ENCODE results near the gene ZNF154. TPM values are rescaled to one million over a fixed set of nuclear protein-coding genes. Genes with fewer than 3 reads are reported as not detected.

ZNF154 gene
- total RNA-seq, 1 donor from 2014 or later: 4.8 TPM

DNA sequence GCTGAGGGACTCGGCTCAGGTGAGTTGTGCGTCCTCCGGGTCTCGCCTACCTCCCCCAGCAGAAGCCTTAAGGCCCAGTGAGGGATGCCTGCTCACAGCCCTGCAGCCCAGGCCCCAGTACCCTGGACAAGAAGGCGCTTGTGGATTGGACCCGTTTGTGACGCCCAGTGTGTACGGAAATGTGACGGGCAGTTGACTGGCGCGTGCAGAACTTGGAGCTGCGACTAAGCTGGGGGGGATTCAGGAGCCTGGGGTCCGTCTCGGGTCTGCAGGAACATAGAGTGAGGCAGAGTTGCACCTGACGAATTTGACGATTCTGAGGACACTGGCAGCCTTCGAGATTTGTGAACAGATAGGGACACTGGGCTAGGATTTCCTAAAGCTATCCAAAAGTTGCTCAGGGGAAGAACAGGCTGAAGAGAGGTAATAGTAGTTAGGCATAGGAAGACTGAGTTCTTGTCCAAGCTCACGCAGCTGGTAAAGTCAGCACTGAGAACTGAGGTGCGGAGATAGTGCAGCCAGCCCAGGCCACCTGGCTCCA lies 26.7 kb downstream of the ZNF154 start:
- DNase-seq (ENCODE audit: low spot score): no peak

DNA sequence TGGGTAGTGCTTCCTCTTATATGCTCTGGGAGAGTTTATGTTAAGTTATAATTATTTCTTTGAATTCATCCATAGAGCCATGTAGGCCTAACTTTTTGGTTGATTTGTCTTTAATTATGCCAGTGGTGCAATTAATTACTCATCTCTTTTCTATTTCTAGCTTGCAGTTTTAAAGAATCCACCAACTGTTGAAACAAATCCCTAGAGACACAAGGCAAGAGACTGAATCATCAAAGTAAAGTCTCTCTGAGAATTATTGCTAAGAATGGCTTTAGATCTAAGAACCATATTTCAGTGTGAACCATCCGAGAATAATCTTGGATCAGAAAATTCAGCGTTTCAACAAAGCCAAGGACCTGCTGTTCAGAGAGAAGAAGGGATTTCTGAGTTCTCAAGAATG lies 33.1 kb downstream of the ZNF154 start:
- DNase-seq (ENCODE audit: low spot score): no peak

DNA sequence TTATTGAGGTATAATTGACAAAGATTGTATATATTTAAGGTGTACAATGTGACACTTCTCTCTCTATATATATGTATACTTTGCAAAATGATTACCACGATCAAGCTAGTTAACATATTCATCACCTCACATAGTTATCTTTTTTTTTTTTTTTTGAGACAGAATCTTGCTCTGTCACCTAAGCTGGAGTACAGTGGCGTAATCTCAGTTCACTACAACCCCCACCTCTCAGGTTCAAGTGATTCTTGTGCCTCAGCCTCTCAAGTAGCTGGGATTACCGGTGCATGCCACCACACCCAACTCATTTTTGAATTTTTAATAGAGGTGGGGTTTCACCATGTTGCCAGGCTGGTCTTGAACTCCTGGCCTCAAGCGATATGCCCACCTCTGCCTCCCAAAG lies 36.5 kb downstream of the ZNF154 start:
- DNase-seq (ENCODE audit: low spot score): no peak

DNA sequence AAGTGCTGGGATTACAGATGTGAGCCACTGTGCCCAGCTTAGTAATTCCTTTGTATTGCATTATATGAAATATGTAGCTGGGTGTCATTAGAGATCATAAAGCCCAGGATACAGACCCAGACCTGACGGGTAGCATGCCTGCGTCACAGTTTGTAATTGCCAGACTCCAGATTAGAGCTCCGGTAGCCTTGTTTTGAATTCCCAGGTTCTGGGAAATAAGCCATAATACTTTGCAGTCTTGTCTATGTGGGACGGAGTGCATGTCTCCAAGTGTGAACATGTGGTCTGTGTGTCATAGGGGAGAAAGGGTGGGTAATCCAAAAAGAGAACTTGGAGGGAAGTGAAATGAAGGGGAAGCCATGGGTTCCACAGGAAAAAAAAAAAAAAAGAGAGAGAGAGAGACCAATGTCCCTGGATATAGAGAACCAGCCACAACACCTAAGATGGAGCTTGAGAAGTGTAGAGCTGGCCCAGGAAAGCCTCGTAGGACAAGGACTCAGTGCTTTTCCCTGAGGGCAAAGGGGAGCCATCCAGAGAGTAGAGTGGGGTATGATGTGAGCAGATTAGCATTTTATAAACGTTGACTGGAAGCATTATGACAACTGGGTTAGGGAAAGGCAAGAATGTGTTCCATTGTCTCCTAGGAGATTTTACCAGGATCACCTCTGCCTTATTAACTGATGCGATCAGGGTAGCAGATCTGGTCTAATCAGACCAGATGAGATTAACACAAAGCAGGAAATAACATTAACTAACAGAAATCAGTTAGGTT lies 37.7 kb downstream of the ZNF154 start:
- DNase-seq (ENCODE audit: low spot score): no peak

DNA sequence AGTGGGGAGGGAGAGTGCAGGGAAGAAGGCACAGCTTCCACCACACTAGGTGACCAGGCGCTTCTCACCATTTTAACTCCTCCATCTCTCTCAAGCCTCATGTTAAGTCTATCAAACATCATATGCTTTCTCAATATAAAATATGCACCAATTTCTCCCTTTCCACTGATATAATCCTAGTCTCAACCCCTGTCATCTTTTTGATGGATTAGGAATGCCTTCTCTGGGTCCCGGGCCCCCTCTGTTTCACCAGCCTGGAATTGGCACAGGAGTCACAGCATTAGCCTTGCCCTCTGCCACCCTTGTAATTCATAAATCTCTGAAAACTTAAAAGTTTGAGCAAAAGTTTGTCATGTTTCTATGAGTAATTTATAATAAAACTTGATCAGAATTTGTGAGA lies 40.4 kb downstream of the ZNF154 start, which contains the start of gene ZSCAN4:
Gene ZSCAN4 (plus strand): TSS at position 301 of the 400 bp plus-strand sequence. CDS start 7,211 bp downstream, outside the sequence.
- no peak for DNase-seq (ENCODE audit: low spot score)

DNA sequence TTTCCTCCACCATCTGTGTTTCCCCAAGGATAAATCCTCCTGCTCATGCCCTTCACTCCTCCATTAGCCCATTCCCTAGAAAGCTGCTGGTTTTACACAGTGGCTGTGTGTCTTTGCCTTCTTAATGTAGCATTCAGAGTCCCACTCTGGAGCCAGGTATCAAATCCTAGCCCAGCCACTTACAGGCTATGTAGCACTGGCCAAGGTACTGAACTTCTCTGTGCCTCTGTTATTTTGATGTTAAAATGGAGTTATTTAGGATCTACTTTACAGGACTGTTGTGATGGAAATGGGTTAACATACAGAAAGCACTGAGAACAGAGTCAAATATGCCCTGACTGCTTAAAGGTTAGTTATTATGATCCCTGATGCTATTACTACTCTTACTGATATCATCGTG lies 41.8 kb downstream of the ZNF154 start:
- DNase-seq (ENCODE audit: low spot score): no peak

DNA sequence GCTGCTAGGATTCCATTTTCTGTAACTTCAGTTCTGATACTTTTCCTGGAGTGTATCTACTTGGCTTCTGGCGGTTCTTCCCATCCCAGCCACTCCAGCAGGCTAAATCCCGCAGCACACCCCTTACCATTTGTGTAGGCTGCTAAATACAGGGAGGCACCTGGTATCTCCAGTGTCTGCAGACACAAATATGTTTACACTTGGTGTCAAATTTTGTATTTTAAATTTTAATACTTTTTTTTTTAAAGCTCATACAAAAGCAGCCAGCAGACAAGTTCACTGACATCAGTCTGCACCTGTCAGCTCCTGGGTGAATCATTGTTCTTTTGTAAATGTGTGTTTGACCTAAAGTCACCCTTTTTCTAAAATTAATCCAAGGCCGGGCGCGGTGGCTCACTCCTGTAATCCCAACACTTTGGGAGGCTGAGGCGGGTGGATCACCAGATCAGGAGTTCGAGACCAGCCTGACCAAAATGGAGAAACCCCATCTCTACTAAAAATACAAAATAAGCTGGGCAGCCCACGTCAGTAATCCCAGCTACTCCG lies 43.7 kb downstream of the ZNF154 start:
- no peak for DNase-seq (ENCODE audit: low spot score)

DNA sequence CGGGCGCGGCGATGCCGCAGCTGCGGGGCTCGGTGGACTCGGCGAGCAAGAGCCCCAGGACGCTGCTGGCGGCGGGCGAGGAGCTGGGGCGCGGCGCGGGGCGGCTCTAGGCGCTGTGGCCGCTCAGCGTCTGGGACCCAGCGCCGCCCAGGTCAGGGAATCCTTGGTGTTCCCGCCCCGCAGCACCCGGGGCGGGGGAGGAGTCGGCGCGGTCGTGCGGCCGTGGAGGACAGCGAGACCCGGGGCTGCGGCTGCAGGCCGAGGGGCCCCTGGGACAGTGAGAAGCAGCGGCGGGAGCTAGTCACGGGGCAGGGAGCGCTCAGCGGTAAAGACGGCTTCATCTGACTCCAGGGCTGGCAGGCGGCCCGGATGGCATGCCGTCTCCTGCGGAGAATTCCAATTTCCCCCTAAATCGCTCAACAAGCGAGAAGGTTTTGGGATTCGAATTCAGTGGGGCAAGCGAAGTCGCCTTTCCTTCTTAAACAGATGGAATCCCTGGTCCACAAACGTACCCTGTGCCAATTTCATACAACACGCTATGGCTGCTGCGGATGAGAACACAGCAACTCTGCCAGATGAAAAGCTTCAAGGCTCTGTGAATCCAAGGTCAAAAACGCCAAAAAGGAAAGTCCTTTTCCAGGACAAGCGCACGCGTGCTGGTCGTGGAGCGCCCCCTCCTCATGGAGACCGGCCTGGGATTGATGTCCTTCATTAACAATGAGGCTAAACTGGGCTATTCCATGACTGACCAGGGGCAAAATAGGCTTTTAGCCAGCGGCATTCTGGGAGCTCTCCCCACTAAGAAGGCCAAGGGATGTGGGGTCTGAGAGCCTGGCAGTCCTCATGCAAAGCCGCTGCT lies 44.5 kb downstream of the ZNF154 start:
- no peak for DNase-seq (ENCODE audit: low spot score)

DNA sequence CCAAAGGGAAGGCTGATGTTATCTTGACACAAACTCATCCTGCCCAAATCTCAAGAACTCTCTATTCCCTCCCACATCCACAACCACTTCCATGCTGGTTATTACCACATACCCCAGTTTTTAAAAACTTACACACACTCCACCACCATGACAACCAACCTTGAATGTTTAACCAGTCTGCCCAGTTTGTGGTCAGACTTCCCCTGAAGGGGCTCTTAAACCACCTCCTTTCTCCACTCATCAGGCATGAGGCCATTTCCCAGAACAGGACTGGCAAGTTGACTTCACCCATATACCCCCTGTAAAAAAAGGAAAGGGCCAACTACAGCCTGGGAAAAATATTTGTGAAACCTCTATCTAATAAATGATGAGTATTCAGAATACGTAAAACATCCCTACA lies 52.7 kb downstream of the ZNF154 start:
- no peak for DNase-seq (ENCODE audit: low spot score)

DNA sequence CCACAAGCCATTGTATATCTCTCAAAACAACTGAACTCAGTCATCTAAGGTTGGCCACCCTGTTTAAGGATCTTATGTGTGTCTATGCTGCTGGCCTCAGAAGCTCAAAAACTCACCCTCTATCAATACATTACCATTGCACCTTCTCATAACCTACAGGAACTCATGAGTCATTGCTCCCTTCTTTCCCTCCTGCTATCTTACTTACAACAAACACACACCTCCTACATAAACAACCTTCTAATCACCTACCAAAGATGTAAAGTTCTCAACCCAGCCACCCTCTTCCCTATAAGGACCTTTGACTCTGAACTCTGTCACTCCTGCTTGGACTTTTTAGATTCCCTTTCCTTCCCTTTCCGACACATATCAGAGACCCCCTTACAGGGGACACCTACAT lies 53.6 kb downstream of the ZNF154 start:
- no peak for DNase-seq (ENCODE audit: low spot score)

DNA sequence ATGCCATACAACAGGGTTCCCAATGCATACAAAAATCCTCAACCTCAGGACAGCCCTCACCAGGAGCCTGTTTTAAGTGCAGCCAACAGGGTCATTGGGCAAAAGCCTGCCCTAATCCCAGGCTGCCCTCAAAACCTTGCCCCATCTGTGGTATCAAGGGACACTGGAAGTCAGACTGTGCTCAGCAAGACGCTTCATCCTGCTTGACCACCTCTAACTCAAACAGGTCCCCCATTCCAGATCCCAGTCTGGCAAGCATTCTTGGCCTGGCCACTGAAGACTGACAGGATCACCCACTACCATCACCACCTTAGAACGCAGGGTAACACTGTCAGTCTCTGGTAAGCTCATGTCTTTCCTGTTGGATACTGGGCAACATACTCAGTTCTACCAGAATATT lies 55.3 kb downstream of the ZNF154 start:
- no peak for DNase-seq (ENCODE audit: low spot score)

DNA sequence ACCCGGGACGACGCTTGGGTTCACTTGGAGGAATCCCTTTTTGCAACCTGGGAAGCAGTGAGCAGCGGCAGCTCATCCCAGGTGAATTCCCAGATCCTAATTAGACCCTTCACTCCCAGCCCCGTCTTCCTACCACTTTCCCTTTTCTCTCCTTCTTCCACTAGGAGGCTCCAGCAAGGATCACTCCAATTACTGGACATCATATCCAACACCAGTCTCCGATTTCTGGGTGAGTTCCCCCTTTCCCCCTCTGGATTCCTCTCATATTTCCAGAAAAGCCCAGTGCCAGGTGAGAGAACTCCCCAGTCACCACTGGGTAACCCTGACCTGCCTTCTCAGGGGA lies 57.4 kb downstream of the ZNF154 start:
- DNase-seq (ENCODE audit: low spot score): no peak

DNA sequence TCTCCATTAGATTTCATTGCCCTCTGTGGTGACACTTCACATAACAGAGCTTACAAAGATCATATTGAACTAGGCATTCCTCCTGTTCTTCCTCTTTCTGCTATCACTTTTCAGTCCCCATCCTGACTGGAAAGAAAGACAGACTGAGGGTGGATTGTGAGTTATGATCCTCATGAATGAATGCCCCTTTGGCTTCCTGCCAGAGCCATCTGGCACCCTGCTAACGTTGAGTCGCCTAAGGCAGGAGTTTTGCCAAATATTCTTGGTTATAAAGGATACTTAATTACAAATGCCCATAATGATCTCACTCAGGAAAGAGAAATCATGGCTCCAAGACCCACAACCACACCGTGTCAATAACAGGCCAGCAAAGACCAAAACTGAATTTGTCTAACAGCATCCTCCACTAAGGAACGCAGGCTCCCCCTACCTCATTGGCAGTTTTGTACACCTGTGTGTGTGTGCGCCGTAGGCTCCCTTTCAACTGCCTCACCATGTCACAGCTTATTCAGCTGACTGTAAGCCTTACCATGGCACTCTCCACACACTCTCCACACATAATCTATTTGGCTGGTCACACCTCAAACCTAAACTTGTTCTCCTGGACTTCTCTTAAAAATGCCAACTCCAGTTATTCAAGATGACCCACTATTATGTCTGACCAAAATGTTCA lies 60.5 kb downstream of the ZNF154 start:
- no peak for DNase-seq (ENCODE audit: low spot score)

Other genes starting within 250 kb of the ZNF154 start
- 7.6 TPM for gene ZNF772, start 231.6 kb downstream of the ZNF154 start, total RNA-seq
- gene ZNF419, start 221.5 kb downstream of the ZNF154 start, total RNA-seq: 7.8 TPM
- 7.0 TPM for gene ZNF773, start 209.3 kb downstream of the ZNF154 start, total RNA-seq
- gene ZNF549, start 181.8 kb downstream of the ZNF154 start, total RNA-seq: 4.7 TPM
- gene ZNF550, start 149.3 kb downstream of the ZNF154 start, total RNA-seq: 9.3 TPM
- gene ZNF416, start 130.3 kb downstream of the ZNF154 start, total RNA-seq: 4.5 TPM
- 2.4 TPM for gene ZIK1, start 125.1 kb downstream of the ZNF154 start, total RNA-seq
- gene ZNF530, start 109.3 kb downstream of the ZNF154 start, total RNA-seq: 3.0 TPM
- gene ZNF134, start 95.0 kb downstream of the ZNF154 start, total RNA-seq: 10.2 TPM
- gene ZNF211, start 76.0 kb downstream of the ZNF154 start, total RNA-seq: 6.8 TPM
- gene ZSCAN4, start 40.3 kb downstream of the ZNF154 start, total RNA-seq: not detected
- 9.9 TPM for gene ZNF551, start 27.2 kb downstream of the ZNF154 start, total RNA-seq
- gene ZNF671, start 18.4 kb upstream of the ZNF154 start, total RNA-seq: 3.9 TPM
- 11.5 TPM for gene ZNF776, start 37.6 kb upstream of the ZNF154 start, total RNA-seq
- gene ZNF586, start 60.5 kb upstream of the ZNF154 start, total RNA-seq: 13.0 TPM
- gene ZNF552, start 105.7 kb upstream of the ZNF154 start, total RNA-seq: 4.0 TPM
- 16.6 TPM for gene ZNF587B, start 121.1 kb upstream of the ZNF154 start, total RNA-seq
- 25.7 TPM for gene ZNF587, start 140.7 kb upstream of the ZNF154 start, total RNA-seq
- gene ZNF814, start 179.8 kb upstream of the ZNF154 start, total RNA-seq: 19.7 TPM
- gene ZNF417, start 207.4 kb upstream of the ZNF154 start, total RNA-seq: 11.1 TPM
- gene ZNF418, start 226.2 kb upstream of the ZNF154 start, total RNA-seq: 5.2 TPM
- gene ZNF256, start 238.5 kb upstream of the ZNF154 start, total RNA-seq: 4.0 TPM